Effector memory CD8-positive, alpha-beta T cell (primary cell): ENCODE results near the gene WDFY1.
A peak's percentile ranks its signal among the peaks of the same experiment; 100 is the strongest.

Source experiments
- ATAC-seq: fragments of 150-1000 bp; cut with Tn5 transposase; replicated peaks from 2 replicates; pipeline ENCODE4 v1.10.0; 2021; ENCODE audit warnings: mild to moderate bottlenecking, moderate library complexity
- DNase-seq, 3 experiments: peaks; one replicate each; pipeline ENCODE4 v3.0.0; 2021
- H3K27ac Mint-ChIP-seq, 2 donors: one replicate each; pipeline ENCODE4 v1.8.0; 2022; ENCODE audit warnings: mild to moderate bottlenecking in 2 of 2, mixed read lengths in 2 of 2, moderate library complexity in 2 of 2
- H3K27me3 Mint-ChIP-seq, 2 donors: one replicate each; pipeline ENCODE4 v1.8.0; 2022; ENCODE audit warnings: mixed read lengths in 2 of 2
- H3K36me3 Mint-ChIP-seq: one replicate; pipeline ENCODE4 v1.8.0; 2022; ENCODE audit warnings: mild to moderate bottlenecking, moderate library complexity, mixed read lengths; ENCODE audit not compliant: insufficient read depth
- H3K4me1 Mint-ChIP-seq, 2 donors: one replicate each; pipeline ENCODE4 v1.8.0; 2022; ENCODE audit warnings: low read depth in 2 of 2, mixed read lengths in 2 of 2
- H3K4me3 Mint-ChIP-seq, 2 donors: one replicate each; pipeline ENCODE4 v1.8.0; 2022; ENCODE audit warnings: mild to moderate bottlenecking in 2 of 2, mixed read lengths in 2 of 2, moderate library complexity in 2 of 2
- H3K9me3 Mint-ChIP-seq, 2 donors: one replicate each; pipeline ENCODE4 v1.8.0; 2022; ENCODE audit warnings: mixed read lengths in 2 of 2

Gene WDFY1

GRCh38 chr2:223934870-223935269, 10.3 kb downstream of the WDFY1 start:
- Mint-ChIP-seq H3K9me3 (no peaks in the 10 kb centered on the region), H3K27me3 (no peaks in the 10 kb centered on the region), H3K27ac (no peak overlapping the region), H3K4me1 (peaks cover 39 to 54% of the 10 kb centered on the region in 2 donors), H3K36me3 (no peaks in the 10 kb centered on the region), H3K4me3 (no peak overlapping the region)
- DNase-seq (no peak), ATAC-seq (no peak)

DNA sequence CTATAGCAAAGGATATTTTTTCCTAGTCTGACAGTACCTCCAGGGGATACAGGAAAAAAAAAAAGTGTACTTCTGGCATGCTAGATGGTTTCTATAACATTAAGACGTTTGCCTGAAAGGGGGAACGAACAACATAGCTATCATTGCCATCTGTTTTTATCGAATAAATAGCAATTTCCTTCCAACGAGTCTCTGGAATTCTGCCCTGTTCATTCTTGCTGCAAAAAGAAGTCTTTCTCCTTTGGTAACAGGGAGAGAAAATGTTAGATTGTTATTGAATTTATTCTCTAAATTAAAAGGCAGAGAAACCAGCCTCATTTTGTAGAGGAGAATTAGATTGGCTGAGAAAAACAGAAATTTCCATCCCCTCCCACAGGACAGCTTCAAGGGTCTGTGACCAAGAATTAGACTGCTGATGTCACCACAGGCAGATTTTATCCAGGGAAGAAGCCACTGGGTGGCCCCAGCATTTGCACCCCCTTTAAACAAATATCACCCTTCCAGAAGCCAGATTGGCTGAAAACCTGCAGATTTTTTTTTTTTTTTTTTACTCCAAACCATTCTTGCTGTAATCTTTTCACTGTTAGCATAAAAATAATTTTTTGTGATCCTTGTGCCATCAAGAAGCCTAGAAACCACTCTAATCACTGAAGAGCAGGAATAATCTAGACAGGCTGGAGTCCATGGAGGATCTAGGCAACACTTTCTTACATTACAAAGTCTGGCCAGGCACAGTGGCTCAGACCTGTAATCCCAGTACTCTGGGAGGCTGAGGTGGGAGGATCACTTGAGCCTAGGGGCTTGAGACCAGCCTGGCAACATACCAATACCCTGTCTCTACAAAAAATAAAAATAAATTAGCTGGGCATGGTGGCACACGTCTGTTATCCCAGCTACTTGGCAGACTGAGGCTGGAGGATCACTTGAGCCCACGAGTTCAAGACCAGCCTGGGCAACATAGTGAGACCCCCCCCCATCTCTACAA, 12.0 kb downstream of the WDFY1 start:
- no peak for ATAC-seq

DNA sequence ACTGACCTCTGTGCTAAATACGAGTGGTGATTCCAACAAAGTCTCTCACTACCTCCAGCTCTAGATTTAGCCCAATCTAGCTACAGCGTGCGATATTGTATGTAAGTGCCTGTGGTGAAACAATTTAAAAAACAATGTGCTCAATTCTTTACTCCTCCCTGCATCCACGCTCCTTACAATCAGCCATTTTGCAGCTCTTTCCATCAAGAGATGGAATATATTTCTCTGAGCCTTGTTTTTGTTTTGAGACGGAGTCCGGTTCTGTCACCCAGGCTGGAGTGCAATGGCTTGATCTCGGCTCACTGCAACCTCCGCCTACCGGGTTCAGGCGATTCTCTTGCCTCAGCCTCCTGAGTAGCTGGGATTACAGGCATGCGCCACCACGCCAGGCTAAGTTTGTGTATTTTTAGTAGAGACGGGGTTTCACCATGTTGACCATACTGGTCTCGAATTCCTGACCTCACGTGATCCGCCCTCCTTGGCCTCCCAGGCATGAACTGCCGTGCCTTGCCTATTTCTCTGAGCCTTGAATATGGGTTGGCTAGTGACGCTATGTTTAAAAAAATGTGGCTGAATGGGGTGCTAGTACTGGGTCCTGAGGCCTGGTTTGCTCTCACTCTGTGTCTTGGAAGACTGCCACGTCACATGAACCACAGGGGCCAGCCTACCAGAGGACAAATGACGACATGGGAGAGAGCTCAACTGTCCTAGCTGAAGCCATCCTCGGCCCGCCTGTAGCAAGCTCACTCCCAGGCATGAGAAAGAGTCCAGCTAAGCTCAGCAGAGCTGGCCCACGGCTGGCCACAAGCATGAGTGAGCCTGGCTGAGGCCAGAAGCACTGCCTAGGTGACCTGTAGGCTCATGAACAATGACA, 14.8 kb downstream of the WDFY1 start:
- ATAC-seq (no peak), DNase-seq (no peak)
- H3K4me3 Mint-ChIP-seq, result peak overlapping the region; percentile 58 to 59
- no peaks in the 10 kb centered on the region for H3K27me3 Mint-ChIP-seq
- H3K4me1 Mint-ChIP-seq, result peaks cover 32 to 57% of the 10 kb centered on the region in 2 donors
- no peaks in the 10 kb centered on the region for H3K36me3 Mint-ChIP-seq
- no peaks in the 10 kb centered on the region for H3K9me3 Mint-ChIP-seq
- H3K27ac Mint-ChIP-seq, result peak overlapping the region; percentile 80 to 88

More for the DNA sequence above, 12.0 kb downstream of the WDFY1 start:
- H3K36me3 Mint-ChIP-seq, result no peaks in the 10 kb centered on the region
- no peak for DNase-seq
- H3K9me3 Mint-ChIP-seq, result no peaks in the 10 kb centered on the region
- no peak overlapping the region for H3K4me3 Mint-ChIP-seq
- peak overlapping the region in 1 of 2 donors; percentile 44 for H3K27ac Mint-ChIP-seq
- H3K4me1 Mint-ChIP-seq, result peaks cover 42 to 52% of the 10 kb centered on the region in 2 donors
- H3K27me3 Mint-ChIP-seq, result no peaks in the 10 kb centered on the region

GRCh38 chr2:223929571-223930102, 15.5 kb downstream of the WDFY1 start:
- peak; percentile 95 for ATAC-seq
- H3K4me3 Mint-ChIP-seq, result peak overlapping the region; percentile 58 to 68

GRCh38 chr2:223928113-223929006, 16.8 kb downstream of the WDFY1 start:
- Mint-ChIP-seq H3K4me1 (peaks cover 25 to 51% of the 10 kb centered on the region in 2 donors), H3K9me3 (no peaks in the 10 kb centered on the region), H3K27ac (peak overlapping the region; percentile 15 to 80), H3K36me3 (peaks cover 3% of the 10 kb centered on the region), H3K27me3 (no peaks in the 10 kb centered on the region), H3K4me3 (peak overlapping the region in 1 of 2 donors; percentile 68)
- no peak for DNase-seq
- no peak for ATAC-seq

More at GRCh38 chr2:223929571-223930102, 15.5 kb downstream of the WDFY1 start:
- Mint-ChIP-seq H3K4me1 (peaks cover 28 to 50% of the 10 kb centered on the region in 2 donors), H3K36me3 (no peaks in the 10 kb centered on the region), H3K9me3 (no peaks in the 10 kb centered on the region), H3K27me3 (no peaks in the 10 kb centered on the region), H3K27ac (peak overlapping the region; percentile 80 to 88)
- peak in 2 of 3 experiments; percentile 16 to 23 for DNase-seq

DNA sequence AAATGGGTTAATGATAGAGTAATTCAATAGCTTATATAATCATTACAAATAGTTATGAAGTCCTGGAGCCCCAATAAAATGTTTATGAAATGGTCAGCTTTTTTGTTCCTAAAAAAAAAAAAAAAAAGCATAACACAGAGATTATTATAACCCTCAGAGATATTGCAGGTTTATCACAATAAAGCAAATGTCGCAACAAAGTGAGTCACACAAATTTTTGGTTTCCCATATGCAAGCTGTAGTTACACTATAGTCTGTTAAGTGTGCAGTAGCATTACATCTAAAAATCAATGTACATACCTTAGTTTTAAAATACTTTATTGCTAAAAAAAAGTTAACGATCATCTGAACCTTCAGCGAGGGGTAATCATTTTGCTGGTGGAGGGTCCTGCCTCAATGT, 20.0 kb downstream of the WDFY1 start:
- H3K27me3 Mint-ChIP-seq, result no peaks in the 10 kb centered on the region
- ATAC-seq, result no peak
- DNase-seq, result no peak
- H3K36me3 Mint-ChIP-seq, result peaks cover 6% of the 10 kb centered on the region
- no peak overlapping the region for H3K4me3 Mint-ChIP-seq
- no peak overlapping the region for H3K27ac Mint-ChIP-seq
- peaks cover 30 to 65% of the 10 kb centered on the region in 2 donors for H3K4me1 Mint-ChIP-seq
- H3K9me3 Mint-ChIP-seq, result no peaks in the 10 kb centered on the region

DNA sequence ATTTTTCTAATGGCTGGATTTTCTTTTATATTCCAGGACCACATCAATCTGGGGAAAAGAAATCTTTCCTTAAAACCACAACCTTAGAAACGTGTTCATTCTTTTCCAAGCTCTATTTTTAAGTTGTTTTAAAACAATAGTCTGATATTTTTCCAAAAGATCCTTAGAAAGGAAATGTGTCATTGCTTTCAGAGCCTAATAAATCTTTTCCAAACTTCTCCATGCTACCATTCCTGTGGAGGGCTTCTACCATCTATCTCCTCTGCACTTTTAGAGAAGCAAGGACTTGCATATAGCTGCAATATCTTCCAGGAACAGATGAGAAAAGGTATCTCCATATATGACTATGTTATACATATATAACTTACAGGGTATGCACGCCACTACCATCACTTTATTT, 21.2 kb downstream of the WDFY1 start:
- DNase-seq (no peak), ATAC-seq (no peak)
- H3K4me3 Mint-ChIP-seq, result no peak overlapping the region
- peaks cover 27 to 54% of the 10 kb centered on the region in 2 donors for H3K4me1 Mint-ChIP-seq
- no peaks in the 10 kb centered on the region for H3K9me3 Mint-ChIP-seq
- H3K27ac Mint-ChIP-seq, result no peak overlapping the region
- peaks cover 12% of the 10 kb centered on the region for H3K36me3 Mint-ChIP-seq
- H3K27me3 Mint-ChIP-seq, result no peaks in the 10 kb centered on the region

DNA sequence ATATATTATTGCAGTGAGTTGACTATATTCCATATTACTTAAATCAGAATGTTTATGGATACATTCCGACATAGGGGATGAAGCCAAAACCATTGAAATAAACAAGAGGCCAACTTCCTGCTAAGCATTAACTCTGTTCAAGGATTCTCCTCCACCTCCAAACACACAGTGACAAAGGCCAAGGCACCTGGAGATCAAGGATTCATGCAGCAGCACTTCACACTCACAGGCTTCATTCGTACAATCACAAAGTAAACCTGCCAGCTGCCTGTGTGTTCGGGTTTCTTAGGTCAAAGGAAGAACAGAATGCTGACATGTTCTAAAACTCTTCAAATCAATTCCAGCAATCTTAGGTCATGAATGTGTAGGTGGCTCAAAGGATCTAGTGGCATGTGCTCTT, 22.8 kb downstream of the WDFY1 start:
- ATAC-seq, result no peak
- Mint-ChIP-seq H3K4me3 (no peak overlapping the region), H3K36me3 (peaks cover 18% of the 10 kb centered on the region), H3K4me1 (peaks cover 19 to 45% of the 10 kb centered on the region in 2 donors), H3K9me3 (no peaks in the 10 kb centered on the region), H3K27me3 (no peaks in the 10 kb centered on the region), H3K27ac (peak overlapping the region; percentile 19 to 49)
- DNase-seq, result no peak

GRCh38 chr2:223921204-223921603, 23.9 kb downstream of the WDFY1 start:
- ATAC-seq (no peak), DNase-seq (no peak)
- Mint-ChIP-seq H3K4me1 (peaks cover 19 to 43% of the 10 kb centered on the region in 2 donors), H3K27ac (no peak overlapping the region), H3K4me3 (no peak overlapping the region), H3K9me3 (no peaks in the 10 kb centered on the region), H3K36me3 (peaks cover 25% of the 10 kb centered on the region), H3K27me3 (no peaks in the 10 kb centered on the region)

- Mint-ChIP-seq H3K27me3 (no peaks in the 10 kb centered on the region), H3K4me3 (no peak overlapping the region), H3K27ac (no peak overlapping the region), H3K36me3 (peaks cover 33% of the 10 kb centered on the region), H3K9me3 (no peaks in the 10 kb centered on the region), H3K4me1 (peaks cover 19 to 46% of the 10 kb centered on the region in 2 donors)
- DNase-seq (no peak), ATAC-seq (no peak)
Measured at GRCh38 chr2:223920109-223920508, 25.0 kb downstream of the WDFY1 start.

DNA sequence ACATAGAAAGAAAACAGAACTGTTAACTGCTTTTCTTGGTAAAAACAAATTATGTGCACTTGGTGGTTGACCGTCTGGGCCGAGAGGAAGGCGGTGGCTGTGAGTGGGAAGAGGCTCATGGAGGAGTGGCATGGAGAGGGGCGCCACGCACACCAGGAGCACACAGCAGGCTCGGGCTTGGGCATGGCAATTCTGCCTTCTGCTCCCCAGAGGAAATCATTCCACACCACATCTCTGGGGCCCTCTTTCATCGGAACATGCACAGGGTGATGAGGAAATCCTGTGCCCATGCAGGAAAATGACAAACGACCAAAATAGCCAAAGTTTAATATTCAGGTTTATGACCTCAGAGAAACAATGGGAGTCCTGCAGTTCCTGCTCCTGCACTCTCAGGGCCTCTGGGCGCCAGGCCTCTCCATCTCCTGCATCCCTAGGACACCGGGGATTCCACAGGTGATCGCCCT, 26.4 kb downstream of the WDFY1 start:
- Mint-ChIP-seq H3K4me3 (no peak overlapping the region), H3K27ac (peak overlapping the region in 1 of 2 donors; percentile 29), H3K9me3 (no peaks in the 10 kb centered on the region), H3K27me3 (no peaks in the 10 kb centered on the region), H3K36me3 (peaks cover 30% of the 10 kb centered on the region), H3K4me1 (peaks cover 20 to 43% of the 10 kb centered on the region in 2 donors)
- no peak for DNase-seq
- ATAC-seq, result no peak

DNA sequence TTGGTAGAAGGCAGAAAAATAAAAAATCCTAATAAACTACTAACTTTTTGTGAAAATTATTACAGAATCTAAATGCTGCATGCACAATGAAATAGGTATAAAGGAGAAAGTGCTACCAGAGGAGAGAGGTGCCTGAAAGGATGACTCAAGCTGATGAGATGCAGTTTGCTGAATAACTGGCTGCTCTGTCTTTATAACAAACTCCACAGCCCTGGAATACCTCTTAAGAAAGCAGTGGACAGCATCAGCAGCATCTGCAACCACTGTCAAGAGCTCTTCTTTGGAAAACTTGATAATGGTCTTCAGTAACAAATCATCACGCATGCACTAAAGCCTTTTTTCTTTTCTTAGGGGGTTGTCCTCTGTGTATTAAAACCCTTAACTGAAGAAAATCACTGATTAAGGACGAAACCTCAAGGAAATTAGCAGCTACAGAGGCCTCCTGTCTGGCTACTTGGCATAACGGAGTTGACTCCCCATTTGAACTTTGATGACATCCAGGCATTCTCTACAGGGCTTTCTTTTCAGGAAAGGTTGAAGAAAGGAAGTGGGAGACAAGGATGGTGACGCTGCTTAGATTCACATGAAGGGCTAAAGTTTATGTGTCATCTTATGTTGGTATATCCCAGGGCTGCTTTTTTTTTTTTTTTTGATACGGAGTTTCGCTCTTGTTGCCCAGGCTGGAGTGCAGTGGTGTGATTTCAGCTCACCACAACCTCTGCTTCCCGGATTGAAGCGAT, 28.8 kb downstream of the WDFY1 start:
- Mint-ChIP-seq H3K27ac (peak overlapping the region in 1 of 2 donors; percentile 17), H3K4me3 (no peak overlapping the region), H3K27me3 (no peaks in the 10 kb centered on the region), H3K4me1 (peaks cover 15 to 30% of the 10 kb centered on the region in 2 donors), H3K36me3 (peaks cover 33% of the 10 kb centered on the region), H3K9me3 (no peaks in the 10 kb centered on the region)
- ATAC-seq, result no peak
- DNase-seq, result no peak
